Stimulated activated CD8-positive, alpha-beta memory T cell treated with anti-CD3 and anti-CD28 coated beads, Interleukin-4, amount 100 ng/mL, for 1 hour (primary cell): Measurements from ENCODE around the gene SRSF4.
"Not testable (repeated sequence)": the region's sequence is repeated elsewhere in the genome, so short reads cannot be mapped to it uniquely, and the experiment has no call there.

Experiments
- DNase-seq, 2 donors: peaks; one replicate each; pipeline ENCODE4 v3.0.0-alpha.2; 2020; ENCODE audit warnings: low read depth in 2 of 2, low spot score in 1 of 2

SRSF4 gene

GRCh38 chr1:29166291-29166878 lies 15.3 kb downstream of the SRSF4 start:
- no peak for DNase-seq

GRCh38 chr1:29164588-29164987 lies 17.1 kb downstream of the SRSF4 start:
- DNase-seq, result no peak

- no peak for DNase-seq
These were observed 19.1 kb downstream of the SRSF4 start for GRCh38 chr1:29162476-29163138.

DNA sequence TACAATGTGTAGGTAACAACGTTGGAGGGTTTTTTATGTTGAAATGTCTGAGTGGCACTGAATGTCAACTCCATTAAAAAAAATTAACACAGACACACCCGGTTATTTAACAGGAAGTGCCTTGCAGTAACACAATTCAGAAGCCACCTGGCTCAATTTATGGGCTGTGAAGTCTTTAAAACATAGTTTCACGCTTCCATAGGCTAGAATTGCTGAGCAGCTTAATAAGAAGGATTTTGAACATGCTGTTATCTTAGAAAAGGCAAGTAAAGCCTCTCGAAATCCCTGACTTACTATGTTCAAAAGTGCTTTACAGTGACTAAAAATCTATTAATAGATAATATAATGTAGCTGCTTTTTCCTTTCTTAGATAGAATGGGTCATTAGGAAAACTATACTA lies 19.7 kb downstream of the SRSF4 start:
- DNase-seq, result no peak

DNA sequence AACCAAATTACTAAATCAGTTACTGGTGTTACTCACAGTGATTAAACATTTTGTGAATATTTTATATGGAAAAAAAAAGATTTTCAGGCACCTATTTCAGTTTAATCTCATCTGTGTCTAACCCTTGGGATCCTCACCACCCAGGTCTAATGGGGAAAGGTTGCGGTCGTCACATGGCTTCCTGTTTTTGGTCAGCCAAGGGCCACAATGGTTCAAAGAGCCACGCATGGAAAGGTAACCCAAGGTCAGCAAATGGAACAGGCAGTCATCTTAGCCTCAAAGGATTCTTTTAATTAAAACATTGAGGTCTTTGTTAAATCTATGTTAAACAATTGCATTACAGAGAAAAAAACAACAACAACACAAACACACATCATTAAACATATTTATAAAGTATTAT lies 21.9 kb downstream of the SRSF4 start:
- DNase-seq, result no peak

- DNase-seq, result no peak
These were observed 24.5 kb downstream of the SRSF4 start for GRCh38 chr1:29157269-29157601.

DNA sequence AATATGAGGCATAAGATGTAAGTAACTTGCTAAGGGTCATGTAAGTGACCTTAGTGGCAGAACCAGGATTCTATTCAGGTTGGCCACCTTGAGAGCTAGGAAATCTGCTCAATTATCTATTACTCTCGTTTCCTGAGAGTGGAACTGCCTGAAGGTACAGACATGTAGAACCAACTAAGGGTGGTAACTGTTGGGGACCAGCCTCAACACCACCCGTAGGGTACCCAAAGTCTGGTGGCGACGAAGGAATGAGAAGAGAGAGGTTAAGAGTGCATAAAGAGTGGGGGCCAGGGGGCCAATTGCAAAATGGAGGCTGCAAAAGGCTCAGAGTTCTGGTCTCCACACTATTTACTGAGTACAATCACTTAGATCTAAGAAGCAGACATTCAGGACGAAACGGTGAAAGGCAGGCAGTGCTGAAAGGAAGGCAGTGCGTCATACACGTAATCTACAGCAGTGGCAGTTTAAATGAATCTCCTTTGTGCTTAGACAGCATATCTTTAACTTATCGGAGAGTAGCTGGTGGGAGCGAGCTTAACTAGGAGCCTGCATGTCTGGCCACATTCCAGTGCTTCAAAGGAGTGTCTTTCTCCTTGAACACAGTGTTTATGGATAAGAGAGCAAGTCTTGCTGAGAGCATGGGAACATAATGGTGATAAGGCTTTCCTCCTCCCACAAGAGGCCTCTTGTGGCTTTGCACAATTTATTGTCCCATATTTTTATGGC lies 25.0 kb downstream of the SRSF4 start:
- DNase-seq, result no peak

DNA sequence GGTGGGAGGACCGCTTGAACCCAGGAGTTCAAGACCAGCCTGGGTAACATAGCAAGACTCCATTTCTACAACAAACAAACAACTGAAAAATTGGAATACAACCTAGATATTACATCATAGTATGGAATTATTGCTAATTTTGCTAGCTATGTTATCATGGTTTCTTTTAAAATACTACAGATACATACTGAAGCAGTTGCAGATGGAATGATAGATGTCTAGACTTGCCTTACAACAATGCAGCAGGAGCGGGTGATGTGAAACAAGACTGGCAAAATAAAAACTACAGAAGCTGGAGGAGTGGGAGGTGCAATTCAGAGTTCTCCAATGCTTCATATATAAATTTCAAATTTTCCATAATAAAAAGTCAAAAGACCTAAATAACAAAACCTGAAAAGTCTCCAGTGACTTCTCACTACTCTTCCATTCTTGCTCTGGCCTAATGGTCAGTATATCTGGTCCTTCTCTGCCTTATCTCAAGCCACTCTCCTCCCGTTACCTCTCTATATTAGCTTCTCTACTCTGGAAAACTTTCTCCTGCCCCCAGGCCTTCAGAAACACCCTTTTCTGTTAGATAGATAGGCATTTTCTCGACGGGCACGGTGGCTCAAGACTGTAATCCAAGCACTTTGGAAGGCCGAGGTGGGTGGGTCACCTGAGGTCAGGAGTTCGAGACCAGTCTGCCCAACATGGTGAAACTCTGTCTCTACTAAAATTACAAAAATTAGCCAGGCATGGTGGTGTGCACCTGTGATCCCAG lies 29.5 kb downstream of the SRSF4 start:
- DNase-seq, result no peak

DNA sequence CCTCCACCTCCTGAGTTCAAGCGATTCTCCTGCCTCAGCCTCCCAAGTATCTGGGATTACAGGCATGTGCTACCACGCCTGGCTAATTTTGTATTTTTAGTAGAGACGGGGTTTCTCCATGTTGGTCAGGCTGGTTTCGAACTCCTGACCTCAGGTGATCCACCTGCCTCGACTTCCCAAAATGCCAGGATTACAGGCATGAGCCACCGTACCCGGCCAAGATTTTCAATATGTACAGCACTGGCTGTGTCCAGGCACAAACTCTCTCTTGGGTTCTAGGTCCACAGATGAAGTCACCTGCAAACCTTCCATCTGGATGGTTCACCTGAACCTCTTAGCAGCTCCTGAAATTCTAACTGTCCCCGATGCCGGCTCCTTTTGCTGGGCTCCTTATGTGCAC lies 31.4 kb downstream of the SRSF4 start:
- not testable (repeated sequence) for DNase-seq

GRCh38 chr1:29148656-29149491 lies 32.8 kb downstream of the SRSF4 start:
- no peak for DNase-seq

DNA sequence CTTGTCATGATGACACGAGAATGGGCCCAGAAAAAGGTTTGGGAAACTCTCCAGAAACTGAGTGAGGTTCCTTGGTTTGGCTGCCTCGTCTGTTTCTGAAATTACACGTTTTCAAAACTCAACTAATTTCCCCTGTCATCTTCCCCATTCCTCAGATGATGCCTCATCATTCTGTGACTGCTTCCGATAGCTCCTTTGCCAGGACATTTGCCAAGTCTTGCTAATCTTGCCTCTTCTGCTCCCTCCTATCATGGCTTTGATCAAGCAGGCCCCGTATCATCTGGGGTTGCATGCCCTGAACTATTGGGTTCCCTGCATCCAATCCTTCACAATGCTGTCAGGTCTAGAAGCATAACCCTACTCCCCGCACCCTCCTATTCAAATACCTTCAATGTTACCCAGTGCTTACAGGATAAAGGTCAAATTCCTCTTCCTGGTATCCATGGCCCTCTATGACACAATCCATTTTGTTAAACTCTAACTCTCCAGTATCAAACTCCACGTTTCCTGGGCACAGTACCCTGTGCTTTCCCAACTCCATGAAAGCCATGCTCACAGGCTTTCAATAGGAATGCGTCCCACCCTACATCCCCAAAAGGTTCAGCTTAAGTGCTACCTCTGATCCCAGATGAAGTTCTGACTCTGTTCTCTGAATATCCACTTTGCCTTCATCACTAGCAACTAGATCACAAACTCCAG lies 35.8 kb downstream of the SRSF4 start:
- no peak for DNase-seq

DNA sequence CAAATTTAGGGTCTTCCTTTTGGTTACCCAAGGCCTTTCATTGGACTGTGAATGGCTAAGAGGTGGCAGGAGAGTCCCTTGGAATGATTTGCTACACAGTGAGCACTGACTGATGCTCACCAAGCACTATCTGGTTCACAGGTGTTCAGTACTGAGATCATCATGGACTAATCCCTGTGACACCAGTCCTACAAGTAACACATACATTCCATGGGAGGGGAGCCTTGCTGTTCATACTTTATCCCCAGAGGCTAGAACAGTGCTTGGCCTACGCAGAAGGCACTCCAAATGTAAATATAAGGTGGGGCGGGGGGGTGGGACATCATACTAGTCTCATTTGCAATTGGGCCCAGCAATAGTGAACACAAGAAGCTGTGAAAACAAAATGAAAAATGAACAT lies 37.5 kb downstream of the SRSF4 start:
- DNase-seq, result no peak

DNA sequence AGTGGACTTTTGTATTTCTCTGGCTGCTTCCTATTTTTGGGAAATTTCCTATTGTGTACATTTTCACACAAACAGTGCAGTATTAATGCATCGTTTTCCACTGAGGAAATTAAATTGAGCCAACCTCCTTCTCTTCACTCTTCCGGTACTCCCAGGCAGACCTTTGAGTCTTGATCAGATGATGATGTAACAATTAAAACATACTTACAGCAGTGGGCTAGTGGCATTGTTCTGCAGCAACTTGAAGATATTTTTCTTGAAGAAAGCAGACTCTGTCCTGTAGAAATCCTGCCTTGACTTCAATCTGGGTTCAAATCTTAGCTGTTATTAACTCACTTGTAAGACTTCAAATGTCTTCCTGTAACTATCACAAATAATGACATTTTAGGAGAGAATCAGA lies 39.0 kb downstream of the SRSF4 start:
- DNase-seq, result no peak

- no peak for DNase-seq
These were observed 45.2 kb downstream of the SRSF4 start for GRCh38 chr1:29136391-29136915.

DNA sequence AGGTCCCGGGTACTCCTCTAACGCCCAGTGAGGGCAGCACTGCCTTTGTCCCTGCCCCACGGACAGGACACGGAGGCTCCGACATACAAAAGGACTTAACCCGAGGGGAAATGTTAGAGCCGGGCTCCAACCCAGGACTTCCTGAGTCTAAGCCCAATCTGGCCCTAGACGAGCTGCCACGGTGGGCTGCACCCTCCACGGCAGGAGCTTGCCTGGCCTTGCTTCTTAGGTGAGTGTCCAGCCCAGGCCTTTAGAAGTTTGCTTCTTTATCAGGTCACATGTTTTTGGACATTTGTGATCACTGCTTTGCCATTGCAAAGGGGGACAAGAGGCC lies 47.0 kb downstream of the SRSF4 start:
- DNase-seq, result no peak

GRCh38 chr1:29133861-29134694 lies 47.6 kb downstream of the SRSF4 start:
- DNase-seq, result no peak

DNA sequence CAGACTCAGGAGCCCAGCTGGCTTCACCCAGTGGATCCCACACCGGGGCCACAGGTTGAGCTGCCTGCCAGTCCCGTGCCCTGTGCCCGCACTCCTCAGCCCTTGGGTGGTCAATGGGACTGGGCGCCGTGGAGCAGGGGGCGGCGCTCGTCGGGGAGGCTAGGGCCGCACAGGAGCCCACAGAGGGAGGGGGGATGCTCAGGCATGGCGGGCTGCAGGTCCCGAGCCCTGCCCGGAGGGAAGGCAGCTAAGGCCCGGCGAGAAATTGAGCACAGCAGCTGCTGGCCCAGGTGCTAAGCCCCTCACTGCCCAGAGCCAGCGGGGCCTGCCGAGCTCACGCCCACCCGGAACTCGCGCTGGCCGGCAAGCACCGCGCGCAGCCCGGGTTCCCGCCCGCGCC lies 50.6 kb downstream of the SRSF4 start:
- not testable (repeated sequence) for DNase-seq

- DNase-seq, result no peak
These were observed 51.8 kb downstream of the SRSF4 start for GRCh38 chr1:29129916-29130315.

DNA sequence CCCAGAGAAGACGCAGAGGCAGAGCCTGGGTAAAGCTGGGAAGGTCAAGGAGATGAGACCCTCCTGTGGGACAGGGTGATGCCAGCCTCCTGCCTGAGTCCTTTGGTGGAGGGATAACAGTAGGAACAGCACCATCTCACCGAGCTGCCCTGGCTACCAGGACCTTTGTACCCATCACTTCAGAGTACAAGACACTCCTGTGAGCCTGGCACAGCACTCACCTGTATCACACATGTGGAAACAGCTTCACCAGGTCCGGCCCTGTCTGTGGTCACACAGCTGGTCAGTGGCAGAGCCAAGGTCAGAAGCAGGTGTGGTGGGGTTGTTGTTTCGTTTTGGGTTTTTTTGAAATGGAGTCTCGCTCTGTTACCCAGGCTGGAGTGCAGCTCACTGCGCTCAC lies 53.0 kb downstream of the SRSF4 start:
- no peak for DNase-seq

- no peak for DNase-seq
These were observed 55.5 kb downstream of the SRSF4 start for GRCh38 chr1:29126198-29126597.
